KG1 (cell line): ENCODE data around the gene FAM168A.

Source experiments
- DNase-seq: peaks from one replicate; lab custom pipeline; 2025; lab: John Stamatoyannopoulos, UW

FAM168A gene

DNA sequence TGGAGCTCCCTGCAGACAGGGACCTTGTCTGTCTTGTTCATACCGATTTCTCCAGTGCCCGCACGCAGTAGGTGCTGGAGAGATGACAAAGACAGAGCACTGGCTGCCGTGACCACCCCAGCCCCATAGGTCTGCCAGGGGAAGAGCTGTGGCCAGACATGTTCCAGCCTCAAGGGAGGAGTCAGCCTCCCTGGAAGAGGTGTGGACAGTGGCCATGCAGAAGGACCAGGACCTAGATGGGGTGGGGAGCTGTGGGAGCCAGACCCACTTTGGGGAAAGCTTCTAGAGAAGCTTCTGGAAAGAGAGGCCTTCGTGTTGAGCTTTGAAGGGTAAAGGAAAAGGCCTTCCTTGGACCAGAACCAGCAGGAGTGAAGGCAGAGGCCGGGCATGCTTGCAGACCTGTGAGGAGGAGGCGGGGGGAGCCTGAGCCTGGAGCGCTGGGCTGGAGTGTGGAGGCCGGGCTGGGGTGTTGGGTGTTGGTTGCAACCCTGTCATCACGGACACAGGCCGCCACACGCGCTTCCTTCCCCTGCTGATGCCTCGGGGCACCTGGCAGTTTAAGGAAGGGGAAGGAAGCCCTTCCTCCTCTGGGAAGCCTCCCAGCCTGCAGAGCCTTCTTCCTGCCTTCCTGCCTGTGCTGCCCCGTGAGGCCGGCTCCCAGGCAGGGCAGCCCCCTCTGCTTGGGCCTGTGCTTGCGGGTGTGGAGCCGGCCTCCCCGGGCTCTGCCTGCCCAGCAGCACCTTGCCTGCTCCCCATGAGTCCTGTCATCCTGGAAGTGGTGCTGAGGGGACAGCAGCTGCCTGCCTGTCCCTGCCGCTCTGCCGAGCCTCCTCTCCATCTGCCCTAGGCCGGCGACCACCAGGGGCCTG is 209.4 kb downstream of the FAM168A start:
- DNase-seq, result peak; percentile 55

DNA sequence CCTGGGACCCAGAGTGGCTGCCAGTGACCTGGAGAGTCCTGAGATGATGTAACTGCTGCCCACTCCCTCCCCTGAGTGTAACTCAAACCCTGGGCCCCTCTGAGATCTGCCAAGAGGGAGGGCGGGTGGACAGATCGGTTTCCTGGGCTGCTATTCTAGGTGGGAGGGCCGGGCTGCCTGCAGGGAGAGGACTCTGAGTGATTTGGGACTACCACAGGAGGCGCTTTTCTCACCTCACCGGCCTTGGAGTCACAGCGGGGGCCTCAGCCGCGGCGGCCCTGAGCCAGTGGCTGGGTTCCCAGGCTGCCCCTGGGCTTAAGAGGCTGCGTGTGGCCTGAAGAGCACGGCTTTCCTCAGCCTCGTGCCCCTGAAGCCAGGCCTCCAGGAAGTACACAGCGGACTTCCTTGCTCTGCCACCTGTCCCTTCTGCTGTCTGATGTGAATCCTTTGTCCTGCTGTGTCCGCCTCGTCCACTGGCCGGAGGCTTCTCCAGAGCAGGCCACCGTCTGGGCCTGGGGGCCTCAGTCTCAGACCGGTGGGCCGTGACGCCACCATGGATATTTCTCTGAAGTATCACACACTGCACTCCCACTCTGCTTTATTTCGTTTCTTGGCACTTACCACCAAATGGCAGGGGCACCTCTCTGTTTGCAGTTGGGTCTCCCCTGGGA is 210.2 kb downstream of the FAM168A start:
- DNase-seq, result no peak

- no peak for DNase-seq
Measured at GRCh38 chr11:73386546-73386945, 211.4 kb downstream of the FAM168A start.

DNA sequence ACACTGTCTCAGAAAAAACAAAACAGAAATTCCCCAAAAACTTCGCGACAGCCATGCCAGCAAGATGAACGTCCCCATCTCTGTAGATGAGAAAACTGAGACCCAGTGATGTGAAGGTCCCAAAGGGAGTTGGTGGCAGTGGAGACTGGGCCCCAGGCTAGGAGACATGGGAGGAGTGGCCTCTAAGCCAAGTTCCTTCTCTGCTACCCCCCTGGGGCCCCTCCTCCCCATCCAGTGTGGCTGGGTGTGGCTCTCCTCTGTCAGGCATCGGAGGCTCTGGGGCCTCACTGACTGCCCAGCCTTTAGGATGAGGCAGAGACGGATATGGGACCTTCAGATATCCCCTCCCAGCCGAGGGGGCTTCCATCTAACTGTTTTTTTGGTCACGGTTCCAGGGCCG is 211.9 kb downstream of the FAM168A start:
- no peak for DNase-seq

- peak; percentile 94 for DNase-seq
Measured at GRCh38 chr11:73384872-73385689, 212.8 kb downstream of the FAM168A start.

DNA sequence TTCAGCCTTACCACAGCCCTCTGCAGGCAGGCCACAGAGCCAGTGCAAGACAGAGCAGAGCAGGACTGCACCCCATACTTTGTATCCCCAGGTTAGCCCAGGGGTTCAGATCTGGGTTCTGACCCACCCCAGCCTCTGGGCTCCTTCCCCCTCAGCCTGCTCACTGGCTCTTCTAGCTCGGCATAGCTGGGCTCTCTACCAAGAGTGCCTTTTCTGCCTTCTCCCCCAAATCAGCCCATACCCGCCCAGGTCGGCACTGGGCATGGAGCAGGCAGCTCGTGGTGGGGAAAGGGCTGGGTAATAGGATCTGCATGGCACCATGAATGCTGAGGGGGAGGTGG is 213.4 kb downstream of the FAM168A start:
- no peak for DNase-seq

DNA sequence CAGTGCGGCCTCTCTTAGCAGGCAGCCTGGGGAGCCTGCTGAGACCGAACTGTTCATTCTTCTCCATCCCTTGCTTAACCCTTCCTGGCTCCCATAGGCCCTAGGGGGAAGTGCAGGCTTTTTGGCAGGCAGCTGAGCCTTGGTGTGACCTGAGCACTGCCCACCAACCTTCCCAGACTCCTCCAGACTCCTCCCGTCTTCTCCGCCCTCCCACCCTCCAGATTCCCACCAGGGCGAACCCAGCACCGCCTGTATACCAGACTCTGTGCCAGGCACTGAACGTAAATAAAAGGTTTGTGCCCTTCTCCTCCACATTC is 213.8 kb downstream of the FAM168A start:
- no peak for DNase-seq

- DNase-seq, result no peak
Measured at GRCh38 chr11:73383249-73384124, 214.4 kb downstream of the FAM168A start.

DNA sequence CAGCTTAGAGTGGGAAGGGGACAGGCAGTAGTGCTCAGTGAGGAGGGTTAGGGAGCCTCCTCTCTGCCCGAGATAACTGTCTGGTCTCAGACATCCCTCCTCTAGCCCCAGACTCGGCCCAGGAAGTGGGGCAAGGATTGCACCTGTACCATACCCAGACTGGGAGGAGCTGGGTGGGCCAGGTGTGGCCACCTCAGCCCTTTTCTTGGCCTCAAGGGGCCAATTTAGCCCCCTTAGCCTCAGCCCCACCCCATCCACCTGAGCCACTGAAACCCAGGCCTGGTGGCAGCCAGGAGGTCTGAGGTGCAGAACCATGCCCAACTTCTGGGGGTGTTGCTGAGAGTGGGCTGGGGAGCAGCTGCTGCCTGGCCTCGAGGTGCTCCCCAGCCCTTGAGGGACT is 215.2 kb downstream of the FAM168A start:
- DNase-seq, result no peak

DNA sequence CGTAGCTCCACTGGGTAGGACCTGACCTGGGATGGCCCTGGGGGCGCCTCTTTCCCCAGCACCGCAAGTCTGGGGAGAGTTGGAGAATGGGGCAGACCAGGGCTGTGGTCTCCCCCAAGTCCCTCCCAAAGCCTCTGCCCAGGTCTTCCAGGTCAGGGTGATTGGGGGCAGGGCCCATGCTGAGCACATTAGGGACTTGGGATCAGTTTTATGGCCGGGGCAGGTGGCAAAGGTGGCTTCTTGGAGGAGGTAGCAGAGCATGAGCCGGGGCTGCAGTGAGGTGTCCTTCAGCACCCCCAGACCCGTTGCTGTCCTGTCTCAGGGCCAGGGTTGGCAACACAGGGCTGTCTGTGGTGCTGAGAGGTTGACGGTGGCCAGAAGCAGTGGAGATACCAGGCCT is 215.7 kb downstream of the FAM168A start:
- no peak for DNase-seq

GRCh38 chr11:73381589-73381988 is 216.3 kb downstream of the FAM168A start:
- no peak for DNase-seq

GRCh38 chr11:73380897-73381410 is 217.0 kb downstream of the FAM168A start:
- DNase-seq, result no peak

DNA sequence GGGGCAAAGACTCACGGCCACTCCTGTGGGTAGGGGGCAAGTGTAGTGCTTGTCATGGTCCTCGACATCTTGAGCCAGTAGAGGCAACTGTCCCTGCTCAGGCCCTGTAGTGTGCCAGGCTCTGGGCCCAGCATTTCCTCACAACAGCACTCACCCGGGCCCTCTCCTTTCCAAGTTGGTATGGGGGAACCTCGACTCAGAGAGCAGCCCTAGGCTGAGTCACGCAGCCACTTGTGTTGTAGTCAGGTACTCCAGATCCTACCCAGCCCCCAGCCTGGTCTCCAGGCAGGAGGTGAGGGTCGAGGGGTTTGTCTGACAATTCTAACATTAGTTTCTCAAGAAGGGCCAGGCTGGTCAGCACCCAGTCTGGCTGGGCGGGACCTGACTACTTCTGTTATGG is 217.6 kb downstream of the FAM168A start:
- DNase-seq, result no peak

- DNase-seq, result no peak
Measured at GRCh38 chr11:73379189-73379880, 218.6 kb downstream of the FAM168A start.

- DNase-seq, result peak; percentile 45
Measured at GRCh38 chr11:73376803-73377629, 220.9 kb downstream of the FAM168A start.

DNA sequence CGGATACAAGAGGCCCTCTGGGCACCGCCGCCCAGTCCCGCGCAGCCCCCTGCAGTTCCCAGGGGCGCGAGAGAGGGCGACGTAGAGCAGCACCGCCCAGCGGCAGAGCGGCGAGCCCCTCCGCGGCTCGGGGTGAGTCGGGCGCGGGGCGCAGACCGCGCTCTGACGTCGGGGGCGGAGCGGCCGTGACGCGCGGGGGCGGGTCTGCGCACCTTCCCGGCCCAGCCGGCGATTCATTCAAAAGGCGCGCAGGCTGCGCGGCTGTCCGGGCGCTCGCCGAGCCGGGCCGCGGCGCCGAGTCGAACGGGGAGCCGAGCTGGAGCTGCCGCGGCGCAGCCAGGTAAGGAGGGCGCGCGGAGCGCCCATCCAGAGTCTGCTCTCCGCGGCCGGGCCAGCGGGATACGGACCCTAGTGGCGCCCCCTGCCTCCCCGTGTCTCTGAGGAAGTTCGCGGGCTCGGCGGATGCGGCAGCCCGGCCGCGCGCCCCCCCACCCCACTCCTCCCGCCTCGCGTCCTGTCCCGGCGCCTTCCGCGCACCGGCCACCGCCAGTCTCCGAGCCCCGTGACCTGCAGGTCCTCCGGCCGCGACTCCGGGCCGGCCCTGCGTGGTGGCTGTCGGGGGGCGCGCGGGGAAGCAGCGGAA is 221.6 kb downstream of the FAM168A start, which contains the start of gene RELT:
Gene RELT (plus strand): TSS at position 240 of the 643 bp plus-strand sequence. CDS start 12,738 bp downstream, outside the sequence.
- peak; percentile 96 for DNase-seq

DNA sequence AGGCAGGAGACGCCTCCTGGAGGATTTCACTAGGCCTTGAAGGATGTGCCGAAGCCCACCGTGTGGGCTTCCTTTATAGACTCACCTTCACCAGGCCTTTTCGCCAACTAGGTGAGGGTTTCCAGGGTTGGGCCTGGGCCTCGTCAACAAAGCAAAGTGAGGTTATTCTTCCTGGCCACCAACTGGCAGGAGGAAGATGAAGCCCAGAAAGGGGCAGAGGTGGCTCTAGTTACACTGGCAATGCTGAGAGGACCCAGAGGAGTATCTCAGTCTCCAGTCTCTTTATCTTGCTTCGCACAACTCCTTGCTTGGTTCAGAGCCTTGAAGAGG is 222.1 kb downstream of the FAM168A start:
- no peak for DNase-seq

GRCh38 chr11:73374151-73374550 is 223.8 kb downstream of the FAM168A start:
- no peak for DNase-seq

GRCh38 chr11:73372375-73372993 is 225.4 kb downstream of the FAM168A start:
- DNase-seq, result peak; percentile 36
